Nephron progenitor cell (in vitro differentiated cells): ENCODE results near the gene TPCN2.

ENCODE experiments used
- DNase-seq: peaks from one replicate; pipeline ENCODE4 v3.0.0; 2021
- H3K27ac Mint-ChIP-seq: 2 replicates; pipeline ENCODE4 v1.8.0; 2021; ENCODE audit warnings: mild to moderate bottlenecking, moderate library complexity, mixed read lengths
- H3K27me3 Mint-ChIP-seq: 2 replicates; pipeline ENCODE4 v1.8.0; 2021; ENCODE audit warnings: mild to moderate bottlenecking, low read depth, mixed read lengths; ENCODE audit not compliant: poor library complexity
- H3K36me3 Mint-ChIP-seq: 2 replicates; pipeline ENCODE4 v1.8.0; 2021; ENCODE audit warnings: low read depth, mixed read lengths
- H3K4me1 Mint-ChIP-seq: 2 replicates; pipeline ENCODE4 v1.8.0; 2021; ENCODE audit warnings: mixed read lengths
- H3K4me3 Mint-ChIP-seq: 2 replicates; pipeline ENCODE4 v1.8.0; 2021; ENCODE audit warnings: mild to moderate bottlenecking, moderate library complexity, mixed read lengths
- H3K9me3 Mint-ChIP-seq: 2 replicates; pipeline ENCODE4 v1.8.0; 2021; ENCODE audit warnings: mild to moderate bottlenecking, moderate library complexity, mixed read lengths
- CTCF ChIP-seq: fragments of 200-600 bp; sonication (generic); IDR thresholded peaks from 2 replicates; pipeline ENCODE4 v1.5.0; 2021; ENCODE audit warnings: antibody characterized with exemption

The TPCN2 gene

GRCh38 chr11:69001243-69002081 is 47.3 kb upstream of the TPCN2 start:
- no peak for TF ChIP-seq CTCF
- H3K4me3 Mint-ChIP-seq: no peak overlapping the region
- no peak for DNase-seq
- peaks cover 13% of the 10 kb centered on the region for H3K27me3 Mint-ChIP-seq
- H3K36me3 Mint-ChIP-seq: no peaks in the 10 kb centered on the region
- H3K9me3 Mint-ChIP-seq: no peaks in the 10 kb centered on the region
- H3K27ac Mint-ChIP-seq: no peak overlapping the region
- H3K4me1 Mint-ChIP-seq: peaks cover 38% of the 10 kb centered on the region

- no peak for DNase-seq
- no peaks in the 10 kb centered on the region for H3K9me3 Mint-ChIP-seq
- no peak overlapping the region for H3K4me3 Mint-ChIP-seq
- H3K36me3 Mint-ChIP-seq: no peaks in the 10 kb centered on the region
- H3K27ac Mint-ChIP-seq: no peak overlapping the region
- TF ChIP-seq CTCF: no peak
- peaks cover 13% of the 10 kb centered on the region for H3K27me3 Mint-ChIP-seq
- peaks cover 45% of the 10 kb centered on the region for H3K4me1 Mint-ChIP-seq
Measured at GRCh38 chr11:69002110-69002569, 46.6 kb upstream of the TPCN2 start.

GRCh38 chr11:69002570-69003231 is 46.0 kb upstream of the TPCN2 start:
- Mint-ChIP-seq H3K9me3 (no peaks in the 10 kb centered on the region), H3K27ac (no peak overlapping the region), H3K4me3 (no peak overlapping the region), H3K4me1 (peaks cover 50% of the 10 kb centered on the region), H3K27me3 (peaks cover 13% of the 10 kb centered on the region), H3K36me3 (no peaks in the 10 kb centered on the region)
- no peak for TF ChIP-seq CTCF
- DNase-seq: no peak

- DNase-seq: no peak
- no peak overlapping the region for H3K27ac Mint-ChIP-seq
- no peak for TF ChIP-seq CTCF
- no peak overlapping the region for H3K4me3 Mint-ChIP-seq
- peaks cover 11% of the 10 kb centered on the region for H3K27me3 Mint-ChIP-seq
- H3K4me1 Mint-ChIP-seq: peaks cover 51% of the 10 kb centered on the region
- H3K36me3 Mint-ChIP-seq: no peaks in the 10 kb centered on the region
- no peaks in the 10 kb centered on the region for H3K9me3 Mint-ChIP-seq
Measured at GRCh38 chr11:69003301-69003865, 45.3 kb upstream of the TPCN2 start.

- no peak overlapping the region for H3K4me3 Mint-ChIP-seq
Measured at GRCh38 chr11:69003866-69004367, 44.8 kb upstream of the TPCN2 start.

More at GRCh38 chr11:69003866-69004367, 44.8 kb upstream of the TPCN2 start:
- no peak for TF ChIP-seq CTCF
- peaks cover 10% of the 10 kb centered on the region for H3K27me3 Mint-ChIP-seq
- no peak overlapping the region for H3K27ac Mint-ChIP-seq
- DNase-seq: no peak
- peaks cover 51% of the 10 kb centered on the region for H3K4me1 Mint-ChIP-seq
- no peaks in the 10 kb centered on the region for H3K36me3 Mint-ChIP-seq
- no peaks in the 10 kb centered on the region for H3K9me3 Mint-ChIP-seq
